H9 (cell line): Measurements from ENCODE around the gene CLDN12. TPM values are rescaled to one million over a fixed set of nuclear protein-coding genes. Genes with fewer than 3 reads are reported as not detected.

Experiments used
- DNase-seq: peaks from one replicate; pipeline ENCODE4 v3.0.0-alpha.2; 2017
- H2AFZ ChIP-seq: one replicate; pipeline ENCODE4 v1.6.1; 2013; ENCODE audit warnings: mild to moderate bottlenecking, low read length, control low read depth, moderate library complexity
- H2AK5ac ChIP-seq: 2 replicates; pipeline ENCODE4 v1.6.1; 2013; ENCODE audit warnings: low read length, control low read depth, mixed read lengths; ENCODE audit not compliant: insufficient read length
- H2BK120ac ChIP-seq: one replicate; pipeline ENCODE4 v1.6.1; 2013; ENCODE audit warnings: low read depth, mild to moderate bottlenecking, low read length, control low read depth, inconsistent platforms; ENCODE audit not compliant: poor library complexity, severe bottlenecking
- H2BK12ac ChIP-seq: 2 replicates; pipeline ENCODE4 v1.6.1; 2013; ENCODE audit warnings: low read length, control low read depth, mixed read lengths, low read depth; ENCODE audit not compliant: insufficient read length
- H2BK15ac ChIP-seq: 2 replicates; pipeline ENCODE4 v1.6.1; 2013; ENCODE audit warnings: low read depth, low read length, control low read depth
- H2BK20ac ChIP-seq: one replicate; pipeline ENCODE4 v1.6.1; 2013; ENCODE audit warnings: low read depth, mild to moderate bottlenecking, low read length, control low read depth, inconsistent platforms; ENCODE audit not compliant: poor library complexity, severe bottlenecking
- H2BK5ac ChIP-seq: 2 replicates; pipeline ENCODE4 v1.6.1; 2013; ENCODE audit warnings: low read length, control low read depth, mixed read lengths; ENCODE audit not compliant: insufficient read length
- H3K14ac ChIP-seq: 2 replicates; pipeline ENCODE4 v1.6.1; 2013; ENCODE audit warnings: low read length, control low read depth; ENCODE audit not compliant: insufficient read depth
- H3K18ac ChIP-seq: 2 replicates; pipeline ENCODE4 v1.6.1; 2013; ENCODE audit warnings: low read depth, mild to moderate bottlenecking, mixed read lengths, low read length, control low read depth; ENCODE audit not compliant: insufficient read length
- H3K23ac ChIP-seq: 2 replicates; pipeline ENCODE4 v1.6.1; 2013; ENCODE audit warnings: low read length, control low read depth, mixed read lengths, low read depth; ENCODE audit not compliant: insufficient read length
- H3K23me2 ChIP-seq: 2 replicates; pipeline ENCODE4 v1.6.1; 2013; ENCODE audit warnings: low read depth, mild to moderate bottlenecking, mixed read lengths, low read length, control low read depth; ENCODE audit not compliant: insufficient read length, poor library complexity, severe bottlenecking
- H3K27ac ChIP-seq: 2 replicates; pipeline ENCODE4 v1.5.1; 2013; ENCODE audit warnings: low read length, control low read depth, mixed read lengths, low read depth; ENCODE audit not compliant: insufficient read length
- H3K27me3 ChIP-seq: 2 replicates; pipeline ENCODE4 v1.6.1; 2013; ENCODE audit warnings: low read length, control low read depth, inconsistent platforms; ENCODE audit not compliant: insufficient read depth
- H3K4ac ChIP-seq: 2 replicates; pipeline ENCODE4 v1.6.1; 2013; ENCODE audit warnings: low read depth, mild to moderate bottlenecking, control low read depth, inconsistent platforms, low read length, moderate library complexity
- H3K4me1 ChIP-seq: 2 replicates; pipeline ENCODE4 v1.6.1; 2013; ENCODE audit warnings: low read length, control low read depth, inconsistent platforms; ENCODE audit not compliant: insufficient read depth
- H3K4me2 ChIP-seq: 2 replicates; pipeline ENCODE4 v1.6.1; 2013; ENCODE audit warnings: low read length, control low read depth, mixed read lengths; ENCODE audit not compliant: insufficient read length, insufficient read depth
- H3K56ac ChIP-seq: 2 replicates; pipeline ENCODE4 v1.6.1; 2013; ENCODE audit warnings: low read depth, mild to moderate bottlenecking, mixed read lengths, low read length, control low read depth; ENCODE audit not compliant: insufficient read length
- H3K79me1 ChIP-seq: 2 replicates; pipeline ENCODE4 v1.6.1; 2013; ENCODE audit warnings: low read depth, mild to moderate bottlenecking, moderate library complexity, low read length, control low read depth, inconsistent platforms; ENCODE audit not compliant: insufficient read depth, poor library complexity, severe bottlenecking
- H3K79me2 ChIP-seq: 2 replicates; pipeline ENCODE4 v1.6.1; 2013; ENCODE audit warnings: low read length, control low read depth, inconsistent platforms; ENCODE audit not compliant: insufficient read depth
- H3K9ac ChIP-seq: 2 replicates; pipeline ENCODE4 v1.6.1; 2013; ENCODE audit warnings: low read length, control low read depth, mixed read lengths; ENCODE audit not compliant: insufficient read length; ENCODE audit errors: extremely low read depth
- H3K9me3 ChIP-seq: one replicate; pipeline ENCODE4 v1.6.1; 2013; ENCODE audit warnings: low read depth, low read length, inconsistent platforms; ENCODE audit not compliant: control insufficient read depth
- H3T11ph ChIP-seq: one replicate; pipeline ENCODE4 v1.6.1; 2013; ENCODE audit warnings: mild to moderate bottlenecking, low read length, control low read depth, inconsistent platforms
- H4K20me1 ChIP-seq: one replicate; pipeline ENCODE4 v1.6.1; 2013; ENCODE audit not compliant: control insufficient read depth, insufficient read length, insufficient read depth
- H4K5ac ChIP-seq: 2 replicates; pipeline ENCODE4 v1.6.1; 2013; ENCODE audit warnings: low read depth, mild to moderate bottlenecking, mixed read lengths, low read length, control low read depth; ENCODE audit not compliant: insufficient read length
- H4K8ac ChIP-seq: replicated peaks from 2 replicates; pipeline ENCODE4 v1.6.1; 2013; ENCODE audit warnings: low read length, control low read depth, mixed read lengths, low read depth; ENCODE audit not compliant: insufficient read length
- H4K91ac ChIP-seq: 2 replicates; pipeline ENCODE4 v1.6.1; 2013; ENCODE audit warnings: low read depth, mild to moderate bottlenecking, moderate library complexity, mixed read lengths, low read length, control low read depth; ENCODE audit not compliant: insufficient read length
- H3K27ac Mint-ChIP-seq, 3 experiments: 2 replicates in 2 of 3; 3 replicates in 1 of 3; pipeline ENCODE4 v1.8.0; 2020 to 2021; ENCODE audit warnings: mixed read lengths in 3 of 3, mild to moderate bottlenecking in 1 of 3, moderate library complexity in 1 of 3
- H3K27me3 Mint-ChIP-seq: 2 replicates; pipeline ENCODE4 v1.8.0; 2021; ENCODE audit warnings: low read depth, mild to moderate bottlenecking, moderate library complexity, mixed read lengths
- H3K36me3 Mint-ChIP-seq, 3 experiments: 2 replicates in 2 of 3; 3 replicates in 1 of 3; pipeline ENCODE4 v1.8.0; 2020 to 2021; ENCODE audit warnings: low read depth in 3 of 3, mixed read lengths in 3 of 3; ENCODE audit not compliant: insufficient read depth in 1 of 3
- H3K4me1 Mint-ChIP-seq, 2 experiments: 2 replicates each; pipeline ENCODE4 v1.8.0; 2020; ENCODE audit warnings: mixed read lengths in 2 of 2
- H3K4me3 Mint-ChIP-seq, 2 experiments: 2 replicates in 1 of 2; 3 replicates in 1 of 2; pipeline ENCODE4 v1.8.0; 2020 to 2021; ENCODE audit warnings: mild to moderate bottlenecking in 2 of 2, mixed read lengths in 2 of 2, moderate library complexity in 1 of 2
- H3K9me3 Mint-ChIP-seq, 2 experiments: 2 replicates in 1 of 2; 3 replicates in 1 of 2; pipeline ENCODE4 v1.8.0; 2020; ENCODE audit warnings: mild to moderate bottlenecking in 2 of 2, mixed read lengths in 2 of 2, moderate library complexity in 1 of 2
- CTCF ChIP-seq: fragments of 200-600 bp; sonication (generic); conservative IDR thresholded peaks from 3 replicates; pipeline ENCODE4 v1.8.0; 2021; ENCODE audit warnings: antibody characterized with exemption, mild to moderate bottlenecking
- WGBS: extraction: QIAGEN DNeasy Blood & Tissue Kit; methylation state at CpG from one replicate; pipeline ENCODE4 v1.1.7; 2013; ENCODE audit warnings: missing lambda C conversion rate, low lambda C conversion rate, mixed read lengths; ENCODE audit not compliant: insufficient read length; ENCODE audit errors: extremely low coverage; 5-methylcytosine and 5-hydroxymethylcytosine counted together
- total RNA-seq: library from RNA; stranded (reverse); gene quantifications from 2 replicates; pipeline ENCODE4 v1.2.1, GENCODE V29; 2021

Gene CLDN12
- total RNA-seq, 1 experiment from 2014 or later, result 40.1 TPM

- no peak overlapping the region for H2BK12ac ChIP-seq
- WGBS, result no CpG with 5 or more reads among the region's 4 CpGs
- no peaks in the 10 kb centered on the region for H3K27me3 Mint-ChIP-seq
- no peak overlapping the region for H2BK5ac ChIP-seq
- no peak overlapping the region for H3K14ac ChIP-seq
- no peak overlapping the region for H2BK120ac ChIP-seq
- no peaks in the 10 kb centered on the region for H3K27me3 ChIP-seq
- H3K27ac Mint-ChIP-seq, result no peak overlapping the region; a peak in 1 of 7 replicates
- no peaks in the 10 kb centered on the region for H3K79me2 ChIP-seq
- no peak overlapping the region for H3K18ac ChIP-seq
- H3T11ph ChIP-seq, result no peak overlapping the region
- H4K8ac ChIP-seq, result no peak overlapping the region
- no peaks in the 10 kb centered on the region; a peak in 1 of 4 replicates for H3K4me1 Mint-ChIP-seq
- no peak overlapping the region for H3K23ac ChIP-seq
- no peak overlapping the region for H3K9ac ChIP-seq
- TF ChIP-seq CTCF, result no peak
- no peak overlapping the region for H4K5ac ChIP-seq
- no peak overlapping the region for H3K4ac ChIP-seq
- no peak overlapping the region for H3K56ac ChIP-seq
- no peak overlapping the region for H2BK20ac ChIP-seq
- no peak overlapping the region for H4K91ac ChIP-seq
- H3K79me1 ChIP-seq, result no peaks in the 10 kb centered on the region
- H3K4me3 Mint-ChIP-seq, result no peak overlapping the region
- H2AFZ ChIP-seq, result no peak overlapping the region
- no peak overlapping the region for H2AK5ac ChIP-seq
- H3K9me3 ChIP-seq, result no peaks in the 10 kb centered on the region
- H3K27ac ChIP-seq, result no peak overlapping the region
- H3K4me2 ChIP-seq, result no peak overlapping the region
- DNase-seq, result no peak
- no peaks in the 10 kb centered on the region for H3K9me3 Mint-ChIP-seq
- H3K36me3 Mint-ChIP-seq, result no peaks in the 10 kb centered on the region
- H3K4me1 ChIP-seq, result no peaks in the 10 kb centered on the region
- H2BK15ac ChIP-seq, result no peak overlapping the region
- no peaks in the 10 kb centered on the region for H4K20me1 ChIP-seq
- H3K23me2 ChIP-seq, result no peaks in the 10 kb centered on the region
Observed at GRCh38 chr7:90446137-90446899, 43.1 kb downstream of the CLDN12 start.
